GM18951 (cell line): Measurements from ENCODE around the gene DNM2.
A peak's percentile ranks its signal among the peaks of the same experiment; 100 is the strongest.
"Not testable (repeated sequence)": the region's sequence is repeated elsewhere in the genome, so short reads cannot be mapped to it uniquely, and the experiment has no call there.

Experiments
- POLR2A ChIP-seq: IDR thresholded peaks from 4 replicates; pipeline ENCODE4 v1.6.1; 2011; ENCODE audit warnings: mild to moderate bottlenecking; ENCODE audit not compliant: insufficient read length, insufficient read depth; ENCODE audit errors: extremely low read depth
- in situ Hi-C: fragments of 300-500 bp; cut with MboI; formaldehyde crosslinking; loops from one replicate; pipeline ENCODE4 v1.12.0; 2022; ENCODE audit warnings: low sequenced_read_pairs, mixed read lengths, inconsistent platforms; ENCODE audit not compliant: unreplicated experiment

Gene DNM2

DNA sequence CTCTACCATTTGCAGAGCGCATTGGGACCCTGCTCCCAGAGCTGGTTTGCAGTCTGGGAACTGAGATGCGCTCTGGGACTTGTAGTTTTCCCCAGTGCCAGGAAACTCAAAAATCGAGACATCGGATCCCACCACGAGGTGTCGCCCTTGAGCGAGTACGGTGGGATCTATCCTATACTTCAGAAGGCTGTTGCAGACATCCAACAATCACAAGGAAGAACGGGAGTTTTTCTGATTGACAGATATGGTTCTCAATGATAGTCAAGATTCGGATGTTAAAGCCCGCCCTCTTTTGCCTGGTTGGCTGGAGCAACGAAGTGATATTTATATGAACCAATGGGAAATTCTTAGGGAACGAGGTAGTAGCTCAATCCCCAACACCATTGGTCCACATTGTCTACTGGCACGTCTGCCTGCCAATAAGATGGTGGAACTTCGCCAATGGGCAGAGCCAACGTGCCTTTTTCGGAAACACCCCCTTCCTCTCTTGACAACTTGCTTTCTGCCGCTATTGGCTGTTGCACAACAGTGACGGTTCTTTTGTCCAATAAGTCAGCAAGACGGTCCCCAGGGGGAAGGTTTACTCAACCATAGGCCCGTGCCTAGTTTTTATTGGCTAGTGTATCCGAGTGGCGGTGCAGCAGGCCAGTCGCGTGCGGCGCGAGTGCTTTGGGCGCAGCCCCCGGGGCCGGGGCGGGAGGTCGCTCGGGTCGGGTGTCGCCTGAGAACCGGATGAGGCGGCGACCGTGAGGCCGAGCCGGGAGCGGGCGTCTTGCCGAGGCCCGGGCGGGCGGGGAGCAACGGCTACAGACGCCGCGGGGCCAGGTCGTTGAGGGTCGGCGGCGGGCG lies at the start of gene DNM2:
DNM2 (plus strand) TSS at position 724 of the 849 bp plus-strand sequence. CDS start 164 bp downstream, outside the sequence.
- in situ Hi-C loops = loop anchor here (10.0 kb wide), 1 partner anchor 137 kb away; no protein-coding TSS in a partner anchor
- peak; percentile 90 for TF ChIP-seq POLR2A

DNA sequence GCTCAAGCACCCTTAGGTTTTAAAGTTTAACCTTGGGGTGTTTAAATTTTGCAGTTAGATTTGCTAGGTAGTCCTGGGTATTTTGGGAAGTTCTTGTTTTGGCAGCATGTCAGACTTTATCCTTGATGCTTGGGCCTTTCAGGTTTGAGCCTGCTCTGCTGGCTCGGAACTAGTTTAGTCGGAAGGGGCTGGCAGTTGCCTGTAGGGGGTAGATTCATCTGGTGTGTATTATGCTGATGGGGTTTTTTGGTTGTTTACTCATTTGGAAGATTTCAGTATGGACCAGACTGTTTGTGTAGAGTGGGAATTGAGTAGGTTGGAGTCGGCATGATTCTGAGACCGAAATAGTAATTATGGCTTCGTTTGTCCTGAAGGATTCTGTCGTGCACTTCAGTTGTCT lies 48.6 kb upstream of the DNM2 start:
- in situ Hi-C loops = no loop called here

DNA sequence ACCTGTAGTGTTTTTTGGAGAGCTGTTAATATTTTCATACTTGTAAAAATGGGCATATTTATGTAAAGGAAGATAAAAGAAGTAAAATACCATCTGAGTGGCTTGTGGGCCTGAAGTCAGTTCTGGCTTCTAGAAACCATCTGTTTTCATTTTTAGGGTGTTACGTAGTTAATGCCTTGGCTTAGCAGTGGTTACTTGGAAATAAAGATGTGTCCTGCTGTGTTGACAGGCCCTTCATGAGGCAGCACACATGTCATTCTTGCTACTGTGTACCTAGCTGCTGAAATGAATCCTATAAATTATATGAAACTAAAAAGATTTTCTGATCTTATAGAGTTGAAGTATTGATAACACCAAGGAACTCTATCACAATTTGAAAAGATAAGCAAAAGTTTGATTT lies 47.7 kb upstream of the DNM2 start:
- TF ChIP-seq POLR2A = no peak
- in situ Hi-C loops = no loop called here

More for the DNA sequence above, 48.6 kb upstream of the DNM2 start:
- no peak for TF ChIP-seq POLR2A

DNA sequence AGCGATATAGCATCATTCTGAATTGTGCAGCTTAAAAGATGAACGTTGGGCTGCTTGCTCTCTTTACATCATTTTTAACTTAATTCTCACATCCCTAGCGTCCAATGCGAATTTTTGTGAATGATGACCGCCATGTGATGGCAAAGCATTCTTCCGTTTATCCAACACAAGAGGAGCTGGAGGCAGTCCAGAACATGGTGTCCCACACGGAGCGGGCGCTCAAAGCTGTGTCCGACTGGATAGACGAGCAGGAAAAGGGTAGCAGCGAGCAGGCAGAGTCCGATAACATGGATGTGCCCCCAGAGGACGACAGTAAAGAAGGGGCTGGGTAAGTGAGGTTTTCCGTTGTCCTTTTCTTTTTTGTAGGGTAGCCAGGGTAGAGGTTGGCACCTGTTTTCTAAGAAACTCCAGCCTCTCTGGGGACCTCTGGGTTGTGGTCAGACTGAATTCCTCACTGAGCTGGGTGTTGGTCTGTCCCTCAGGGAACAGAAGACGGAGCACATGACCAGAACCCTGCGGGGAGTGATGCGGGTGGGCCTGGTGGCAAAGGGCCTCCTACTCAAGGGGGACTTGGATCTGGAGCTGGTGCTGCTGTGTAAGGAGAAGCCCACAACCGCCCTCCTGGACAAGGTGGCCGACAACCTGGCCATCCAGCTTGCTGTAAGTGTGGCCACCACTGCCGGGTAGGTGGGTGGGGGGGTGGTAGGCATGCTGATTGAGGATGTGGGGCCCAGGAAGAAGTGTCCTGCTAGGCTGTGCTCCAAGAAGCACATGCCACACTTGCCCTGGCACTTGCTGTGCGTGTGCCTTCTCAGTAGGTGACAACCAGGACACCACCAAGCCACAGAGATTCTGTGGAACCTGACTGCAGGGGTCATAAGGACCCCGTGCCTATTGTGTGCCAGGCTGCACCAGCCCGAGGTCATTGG lies 46.7 kb upstream of the DNM2 start:
- no peak for TF ChIP-seq POLR2A

DNA sequence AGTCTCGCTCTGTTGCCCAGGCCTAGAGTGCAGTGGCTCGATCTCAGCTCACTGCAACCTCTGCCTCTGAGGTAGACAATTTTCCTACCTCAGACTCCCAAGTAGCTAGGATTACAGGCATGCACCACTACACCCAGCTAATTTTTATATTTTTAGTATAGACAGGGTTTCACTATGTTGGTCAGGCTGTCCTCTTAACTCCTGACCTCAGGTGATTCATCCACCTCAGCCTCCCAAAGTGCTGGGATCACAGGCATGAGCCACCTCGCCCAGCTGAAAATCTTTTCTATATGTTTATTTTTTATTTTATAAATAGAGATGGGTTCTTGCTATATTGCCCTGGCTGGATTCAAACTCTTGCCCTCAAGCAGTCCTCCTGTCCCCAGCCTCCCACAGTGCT lies 46.0 kb upstream of the DNM2 start:
- in situ Hi-C loops = not testable (repeated sequence)

More for the DNA sequence above, 46.7 kb upstream of the DNM2 start:
- in situ Hi-C loops = no loop called here

DNA sequence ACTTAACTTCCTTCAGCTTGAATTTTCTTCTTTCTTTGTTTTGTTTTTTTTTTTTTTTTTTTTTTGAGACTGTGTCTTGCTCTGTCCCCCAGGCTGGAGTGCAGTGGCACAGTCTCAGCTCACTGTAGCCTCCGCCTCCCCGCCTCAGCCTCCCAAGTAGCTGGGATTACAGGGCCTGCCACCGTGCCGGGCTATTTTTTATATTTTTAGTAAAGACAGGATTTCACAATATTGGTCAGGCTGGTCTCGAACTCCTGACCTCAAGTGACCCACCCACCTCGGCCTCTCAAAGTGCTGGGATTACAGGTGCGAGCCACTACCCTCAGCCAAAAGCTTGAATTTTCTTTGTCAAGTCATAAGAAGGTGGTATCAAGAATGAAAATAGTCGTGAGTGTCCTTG lies 42.7 kb upstream of the DNM2 start:
- in situ Hi-C loops = not testable (repeated sequence)

DNA sequence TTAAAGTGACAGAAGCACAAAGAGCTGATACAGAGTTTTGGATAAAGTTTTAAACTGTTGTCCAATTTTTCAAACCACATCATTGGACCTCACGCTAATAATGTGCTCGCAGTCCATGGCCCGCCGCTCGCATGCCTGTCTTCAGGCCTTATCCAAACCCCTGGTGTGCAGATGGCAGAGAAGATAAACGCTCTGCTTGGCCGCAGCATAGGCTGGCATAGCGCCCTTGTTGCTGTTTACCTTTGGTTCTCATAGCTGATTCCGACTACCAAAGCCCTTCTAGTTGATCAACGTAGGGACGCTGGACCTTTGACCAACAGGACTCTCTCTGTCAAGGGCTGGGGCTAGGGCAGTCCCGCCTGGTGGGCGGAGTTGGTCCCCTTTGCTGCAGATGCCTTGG lies 40.1 kb upstream of the DNM2 start:
- TF ChIP-seq POLR2A = no peak
- in situ Hi-C loops = no loop called here

DNA sequence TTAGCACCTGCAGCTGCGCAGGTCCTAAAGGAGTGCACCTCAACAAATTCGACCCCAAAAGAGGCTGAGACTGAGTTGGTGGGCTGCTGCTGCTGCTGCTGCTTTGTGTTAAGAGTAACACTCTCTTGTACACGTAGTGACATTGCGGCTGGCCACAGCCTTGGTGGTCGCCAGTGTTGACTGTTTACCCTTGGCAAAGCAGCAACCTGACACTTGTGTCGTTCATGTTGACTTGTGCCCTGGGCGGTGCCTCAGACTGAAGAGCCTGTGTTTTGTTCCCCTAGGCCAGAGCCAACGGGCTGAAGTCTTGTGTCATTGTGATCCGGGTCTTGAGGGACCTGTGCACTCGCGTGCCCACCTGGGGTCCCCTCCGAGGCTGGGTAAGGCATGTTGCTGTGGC lies 39.1 kb upstream of the DNM2 start:
- in situ Hi-C loops = no loop called here
- TF ChIP-seq POLR2A = peak; percentile 11

DNA sequence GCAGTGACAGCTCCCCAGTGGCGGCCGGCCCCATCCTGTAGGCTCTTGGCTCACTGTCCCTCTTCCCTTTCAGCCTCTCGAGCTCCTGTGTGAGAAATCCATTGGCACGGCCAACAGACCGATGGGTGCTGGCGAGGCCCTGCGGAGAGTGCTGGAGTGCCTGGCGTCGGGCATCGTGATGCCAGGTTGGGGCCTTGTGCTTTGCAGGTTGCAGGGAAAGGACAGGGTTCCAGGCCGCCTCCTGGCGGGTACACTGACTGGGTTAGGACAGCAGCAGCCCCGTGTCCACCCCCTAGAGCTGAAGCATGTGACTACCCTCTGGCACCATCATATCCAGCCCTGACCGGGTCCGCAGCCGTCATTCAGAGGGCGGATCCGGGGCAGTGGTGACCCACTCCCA lies 38.1 kb upstream of the DNM2 start:
- no peak for TF ChIP-seq POLR2A
- in situ Hi-C loops = no loop called here

DNA sequence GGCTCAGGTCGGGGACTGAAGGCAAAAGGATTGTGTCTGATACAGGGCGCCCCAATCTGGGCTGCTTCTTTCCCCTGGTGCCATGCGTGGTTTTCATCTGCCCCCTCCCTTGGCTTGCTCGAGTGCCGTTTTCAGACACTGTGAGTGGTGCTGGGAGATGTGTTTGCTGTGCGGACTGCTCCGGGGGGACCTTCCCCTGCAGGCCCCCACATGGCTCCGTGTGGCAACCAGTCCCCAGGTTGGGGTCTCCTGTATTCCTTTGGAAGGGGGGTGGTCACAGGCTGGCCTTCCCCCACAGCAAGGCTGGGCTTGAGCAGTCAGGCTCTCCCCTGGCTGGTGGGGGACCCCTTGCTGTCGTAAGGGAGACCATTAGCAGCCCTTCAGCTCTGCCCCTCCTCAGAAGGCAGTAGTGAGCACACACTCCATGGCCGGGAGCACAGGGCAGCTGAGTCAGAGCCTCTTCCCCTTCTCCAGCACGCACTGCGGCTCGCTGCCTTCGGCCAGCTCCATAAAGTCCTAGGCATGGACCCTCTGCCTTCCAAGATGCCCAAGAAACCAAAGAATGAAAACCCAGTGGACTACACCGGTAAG lies 37.2 kb upstream of the DNM2 start:
- in situ Hi-C loops = no loop called here
- TF ChIP-seq POLR2A = no peak

DNA sequence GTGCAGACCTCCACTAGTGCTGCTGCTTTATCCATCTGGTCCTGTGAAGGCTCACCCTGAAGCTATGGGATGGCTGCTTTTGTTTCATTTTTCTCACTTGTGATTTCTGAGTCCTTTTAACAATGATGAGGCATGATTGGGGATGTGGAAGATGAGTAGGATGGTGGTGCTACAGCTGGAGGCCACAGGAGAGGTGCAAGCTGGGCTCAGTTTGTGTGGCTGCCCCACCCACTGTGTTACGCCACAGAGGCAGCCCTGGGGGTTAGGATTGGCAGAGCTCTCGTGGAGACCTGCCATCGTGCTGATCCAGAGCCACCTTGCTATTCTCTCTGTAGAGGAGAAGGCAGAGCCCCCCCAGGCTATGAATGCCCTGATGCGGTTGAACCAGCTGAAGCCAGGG lies 36.2 kb upstream of the DNM2 start:
- in situ Hi-C loops = no loop called here
- no peak for TF ChIP-seq POLR2A

DNA sequence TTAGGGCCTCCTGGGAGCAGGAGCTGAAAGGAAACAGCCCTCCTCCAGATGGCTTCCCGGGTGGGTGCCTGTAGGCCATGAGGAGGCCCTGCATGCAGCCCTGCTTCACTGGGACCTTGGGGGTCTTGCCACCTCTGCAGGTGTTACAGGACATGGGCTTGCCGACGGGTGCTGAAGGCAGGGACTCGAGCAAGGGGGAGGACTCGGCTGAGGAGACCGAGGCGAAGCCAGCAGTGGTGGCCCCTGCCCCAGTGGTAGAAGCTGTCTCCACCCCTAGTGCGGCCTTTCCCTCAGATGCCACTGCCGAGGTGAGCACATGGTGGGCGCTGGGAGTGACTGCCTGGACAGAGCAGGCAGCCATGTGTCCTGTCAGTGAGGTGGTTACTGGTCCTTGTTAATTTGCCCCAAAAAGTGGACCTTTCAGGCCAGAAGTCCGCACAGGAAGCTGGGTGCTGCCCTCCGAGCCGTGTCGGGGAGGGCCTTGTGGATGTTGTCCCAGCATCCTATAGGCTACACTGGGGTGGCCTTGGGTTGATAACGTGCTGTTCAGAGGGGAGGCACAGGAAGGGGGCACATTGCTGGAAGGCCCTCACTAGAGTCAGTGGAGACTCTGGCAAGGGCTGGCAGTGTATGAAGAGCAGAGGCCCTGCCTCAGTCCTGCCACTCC lies 35.3 kb upstream of the DNM2 start:
- in situ Hi-C loops = no loop called here
- TF ChIP-seq POLR2A = no peak

DNA sequence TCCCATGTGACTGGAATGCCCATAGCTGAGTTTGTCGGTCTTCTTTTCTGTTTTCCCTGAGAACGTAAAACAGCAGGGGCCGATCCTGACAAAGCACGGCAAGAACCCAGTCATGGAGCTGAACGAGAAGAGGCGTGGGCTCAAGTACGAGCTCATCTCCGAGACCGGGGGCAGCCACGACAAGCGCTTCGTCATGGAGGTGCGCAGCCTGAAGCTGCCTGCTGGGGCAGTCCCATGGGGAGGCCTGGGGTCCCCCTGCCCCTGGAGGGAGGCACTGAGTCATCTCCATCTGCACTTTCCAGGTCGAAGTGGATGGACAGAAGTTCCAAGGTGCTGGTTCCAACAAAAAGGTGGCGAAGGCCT lies 34.8 kb upstream of the DNM2 start:
- TF ChIP-seq POLR2A = no peak
- in situ Hi-C loops = no loop called here

DNA sequence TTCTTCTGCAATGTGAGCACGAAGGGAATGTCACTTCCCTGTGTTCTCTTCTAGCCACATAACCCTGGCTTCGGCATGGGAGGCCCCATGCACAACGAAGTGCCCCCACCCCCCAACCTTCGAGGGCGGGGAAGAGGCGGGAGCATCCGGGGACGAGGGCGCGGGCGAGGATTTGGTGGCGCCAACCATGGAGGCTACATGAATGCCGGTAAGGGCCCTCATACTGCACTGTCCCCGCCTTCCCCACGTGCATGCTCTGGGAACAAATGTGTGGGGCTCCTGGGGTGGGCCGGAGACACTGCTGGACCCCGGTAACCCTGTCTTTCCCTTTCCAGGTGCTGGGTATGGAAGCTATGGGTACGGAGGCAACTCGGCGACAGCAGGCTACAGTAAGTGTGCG lies 34.3 kb upstream of the DNM2 start:
- no peak for TF ChIP-seq POLR2A
- in situ Hi-C loops = no loop called here
